Activated CD4-positive, alpha-beta T cell treated with anti-CD3 and anti-CD28 coated beads, Interleukin-2, amount 50 U/mL, for 4 hours (primary cell): ENCODE results near the gene ARHGAP26.

ENCODE experiments used
- DNase-seq, 2 experiments: peaks; one replicate each; pipeline ENCODE4 v3.0.0-alpha.2; 2020

The ARHGAP26 gene

DNA sequence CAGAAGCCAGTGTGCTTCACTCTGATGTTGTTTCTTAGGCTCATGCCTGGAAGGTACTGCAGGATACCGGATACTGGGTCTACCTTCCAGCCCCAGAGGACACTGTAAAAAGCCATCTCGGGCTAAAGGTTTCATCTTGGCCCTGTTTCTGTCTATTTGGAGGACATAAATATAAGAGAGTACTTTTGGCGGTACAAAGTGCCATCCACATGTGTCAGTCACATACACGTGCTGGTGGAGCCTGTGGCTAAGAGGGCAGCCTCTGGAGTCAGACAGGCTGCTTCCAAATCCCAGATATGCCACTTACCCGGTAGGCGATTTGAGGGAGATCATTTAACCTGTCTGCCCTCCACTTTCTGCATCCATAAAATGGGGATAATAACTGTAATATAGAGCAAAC is 472.9 kb downstream of the ARHGAP26 start:
- no peak for DNase-seq

- no peak for DNase-seq
These were observed 474.0 kb downstream of the ARHGAP26 start for GRCh38 chr5:143244000-143244736.

DNA sequence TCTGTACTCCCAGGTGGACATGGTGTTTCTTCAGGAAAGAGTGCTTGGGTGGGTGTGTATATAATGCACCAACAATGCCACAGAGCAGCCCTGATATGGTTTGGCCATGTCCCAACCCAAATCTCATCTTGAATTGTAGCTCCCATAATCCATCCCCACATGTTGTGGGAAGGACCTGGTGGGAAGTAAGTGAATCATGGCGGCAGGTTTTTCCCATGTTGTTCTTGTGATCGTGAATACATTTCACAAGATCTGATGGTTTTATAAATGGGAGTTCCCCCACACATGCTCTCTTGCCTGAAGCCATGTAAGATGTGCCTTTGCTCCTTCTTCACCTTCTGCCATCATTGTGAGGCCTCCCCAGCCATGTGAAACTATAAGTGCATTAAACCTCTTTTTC is 474.8 kb downstream of the ARHGAP26 start:
- no peak for DNase-seq

DNA sequence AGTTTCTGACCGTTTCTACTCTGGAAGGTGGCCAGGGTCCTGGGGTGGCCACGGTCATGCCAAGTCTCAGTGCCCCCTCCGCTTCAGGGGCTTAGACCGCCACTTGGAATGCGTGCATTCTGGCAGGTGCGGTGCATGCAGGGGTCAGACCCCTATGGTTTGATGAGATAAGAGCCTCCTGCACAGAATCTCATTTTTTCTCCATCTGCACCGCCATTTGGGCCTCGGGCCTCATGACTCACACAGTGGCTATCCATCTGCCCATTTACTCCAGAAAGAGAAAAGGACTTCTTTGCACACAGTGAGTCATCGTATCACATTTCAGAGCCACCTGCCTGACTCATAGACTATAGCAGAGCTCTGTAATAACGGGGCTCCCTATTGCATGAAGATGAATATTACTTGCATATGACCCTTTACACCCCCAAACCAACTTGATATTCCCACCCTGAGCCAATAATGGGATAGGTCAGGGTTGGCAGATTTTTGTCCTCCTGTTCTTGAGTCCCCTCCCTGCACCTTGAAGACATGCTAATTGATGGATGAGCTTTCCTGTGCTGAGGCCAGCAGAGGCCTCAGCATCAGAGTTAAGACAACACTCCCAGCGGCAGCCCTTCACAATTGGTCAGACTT is 475.9 kb downstream of the ARHGAP26 start:
- DNase-seq = no peak

- no peak for DNase-seq
These were observed 477.1 kb downstream of the ARHGAP26 start for GRCh38 chr5:143247134-143247815.

GRCh38 chr5:143248391-143248790 is 478.2 kb downstream of the ARHGAP26 start:
- no peak for DNase-seq

DNA sequence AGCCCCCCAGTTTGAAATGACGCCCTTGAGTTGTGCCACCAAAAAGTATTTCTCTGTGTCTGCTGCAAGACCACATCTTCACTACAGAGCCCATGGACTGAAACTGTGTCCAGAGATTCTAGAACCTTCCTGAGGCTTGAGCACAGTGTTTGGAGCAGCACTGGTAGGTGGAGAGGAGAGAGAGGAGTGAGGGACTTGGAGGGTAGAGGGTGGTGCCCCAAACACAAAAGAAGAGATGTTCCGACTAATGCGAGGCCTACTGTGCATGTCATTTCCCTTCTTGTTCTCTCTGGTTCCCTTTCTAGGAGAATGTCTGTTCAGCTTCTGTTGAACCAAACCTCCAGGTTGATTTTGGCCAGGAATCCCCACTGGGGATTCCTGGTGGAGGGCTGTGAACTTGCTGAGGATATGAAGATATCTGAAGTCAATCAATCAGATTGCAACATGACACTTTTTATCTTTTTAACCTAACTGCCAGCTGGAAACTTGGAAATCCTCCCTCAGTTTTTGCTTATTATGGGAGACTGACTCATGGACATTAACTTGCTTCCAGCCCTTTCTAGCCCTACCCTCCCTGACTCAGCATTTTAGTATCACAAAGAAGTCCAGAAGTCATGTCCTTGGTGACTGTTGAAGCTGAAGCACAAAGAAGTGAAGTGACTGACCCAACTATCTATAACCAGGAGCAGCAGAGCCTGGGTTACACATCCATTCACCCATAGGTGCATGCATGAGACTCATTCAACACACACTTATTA is 478.8 kb downstream of the ARHGAP26 start:
- no peak for DNase-seq

DNA sequence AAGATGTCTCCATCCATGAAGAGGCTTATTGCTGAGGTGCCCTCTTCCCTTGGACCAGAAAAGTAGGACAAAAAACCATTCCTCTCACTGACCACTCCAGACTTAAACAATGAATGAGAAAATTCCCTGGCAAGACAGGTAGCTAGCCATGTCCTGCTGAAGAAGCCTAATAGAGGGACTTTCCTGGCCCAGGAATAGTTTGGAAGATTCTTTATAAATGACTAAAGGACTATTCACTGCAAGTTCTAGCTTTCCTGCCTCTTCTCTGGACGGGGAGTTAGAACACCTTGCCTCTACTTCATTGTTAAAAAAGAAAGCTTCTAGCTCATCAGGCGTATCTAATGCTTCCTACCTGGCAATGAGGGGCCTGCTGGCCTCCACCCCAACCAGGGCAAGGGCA is 479.7 kb downstream of the ARHGAP26 start:
- no peak for DNase-seq

GRCh38 chr5:143251190-143251589 is 481.0 kb downstream of the ARHGAP26 start:
- no peak for DNase-seq

DNA sequence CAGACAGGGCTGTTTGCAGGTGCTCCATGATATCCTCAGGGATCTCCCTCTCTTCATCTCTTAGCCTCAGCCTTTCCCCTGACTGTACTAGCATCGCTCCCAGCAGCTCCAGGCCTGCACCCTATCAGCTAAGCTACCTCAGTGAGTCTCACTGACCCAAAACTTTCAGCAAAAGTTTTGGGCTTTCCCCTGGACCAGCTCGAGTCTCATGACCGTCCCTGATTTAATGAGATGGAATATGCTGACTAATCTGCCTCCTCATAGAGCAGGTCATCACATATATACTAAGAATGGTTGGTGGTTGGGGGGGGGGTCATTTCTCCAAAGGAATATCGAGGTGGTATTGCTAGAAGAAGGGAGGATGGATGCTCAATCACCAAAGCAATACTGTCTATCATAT is 481.8 kb downstream of the ARHGAP26 start:
- DNase-seq = no peak

- DNase-seq = no peak
These were observed 484.6 kb downstream of the ARHGAP26 start for GRCh38 chr5:143254819-143255218.

DNA sequence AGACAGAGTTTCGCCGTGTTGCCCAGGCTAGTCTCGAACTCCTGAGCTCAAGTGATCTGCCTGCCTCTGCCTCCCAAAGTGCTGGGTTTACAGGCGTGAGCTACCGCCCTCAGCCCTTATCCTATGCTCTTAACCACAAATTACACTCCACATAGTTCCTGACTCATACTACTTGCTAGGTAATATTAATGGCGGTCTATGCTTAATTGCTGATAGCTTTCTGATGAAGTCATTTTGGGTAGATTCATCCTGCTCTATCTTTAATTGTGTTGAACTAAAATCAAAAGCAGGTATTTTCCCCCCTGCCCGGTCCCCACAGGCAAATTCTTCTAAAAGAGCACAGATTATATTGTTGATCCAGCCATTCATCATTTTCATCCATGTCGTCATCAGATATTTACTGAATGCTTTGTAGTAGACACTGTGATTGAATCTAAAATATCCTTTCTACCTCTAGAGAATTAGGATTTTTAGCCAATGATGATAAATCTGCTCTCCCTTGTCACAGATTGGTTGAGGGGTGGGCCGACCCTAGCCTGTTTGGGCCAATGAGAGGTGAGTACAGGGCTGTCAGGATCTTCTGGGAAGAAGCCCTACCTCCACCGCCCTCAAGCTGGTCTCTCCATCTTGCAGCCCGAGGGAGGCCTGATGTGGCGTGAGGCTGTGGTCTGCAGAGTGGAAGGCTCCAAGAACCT is 488.5 kb downstream of the ARHGAP26 start:
- DNase-seq = no peak

DNA sequence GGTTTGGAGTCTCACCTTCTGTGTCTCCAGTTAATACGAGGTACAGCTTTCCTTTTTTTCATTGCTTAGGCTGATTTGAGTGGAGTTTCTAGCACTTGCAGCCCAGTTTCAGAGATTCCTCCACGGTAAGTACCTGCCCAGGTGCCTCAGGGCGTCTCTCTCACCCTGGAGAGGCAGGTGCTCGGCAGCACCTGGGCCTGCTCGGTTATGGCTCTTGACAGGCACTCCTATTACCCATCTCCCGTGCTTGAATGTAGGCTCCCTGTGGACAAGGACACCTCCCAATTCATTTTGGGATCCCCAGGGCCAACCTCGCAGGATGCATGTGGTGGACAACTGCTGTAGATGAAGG is 489.1 kb downstream of the ARHGAP26 start:
- DNase-seq = no peak

DNA sequence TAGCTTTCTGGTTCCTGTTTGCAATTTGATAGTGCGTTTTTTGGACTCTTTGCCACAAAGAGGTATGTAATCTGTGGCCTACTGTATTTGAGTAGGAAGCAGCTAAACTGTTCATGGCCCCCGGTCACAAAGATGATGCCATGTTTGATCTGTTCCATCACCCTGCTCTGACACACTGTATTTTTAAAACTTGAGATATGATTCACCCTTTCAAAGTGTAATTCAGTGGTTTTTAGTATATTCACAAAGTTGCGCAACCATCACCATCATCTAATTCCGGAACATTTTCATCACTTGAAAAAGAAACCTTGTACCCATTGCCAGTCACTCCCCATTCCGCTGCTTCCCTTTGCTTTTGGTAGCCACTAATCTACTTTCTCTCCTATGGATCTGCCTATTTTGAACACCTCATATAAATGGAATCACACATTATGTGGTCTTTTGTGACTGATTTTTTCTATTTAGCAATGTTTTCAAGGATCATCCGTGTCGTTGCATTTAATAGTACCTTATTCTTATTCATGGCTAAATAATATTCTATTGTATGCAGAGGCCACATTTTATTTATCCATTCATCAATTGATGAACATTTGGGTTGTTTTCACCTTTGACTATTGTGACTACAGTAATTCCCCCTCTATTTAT is 491.7 kb downstream of the ARHGAP26 start:
- no peak for DNase-seq

- no peak for DNase-seq
These were observed 492.4 kb downstream of the ARHGAP26 start for GRCh38 chr5:143262393-143263174.

- no peak for DNase-seq
These were observed 493.2 kb downstream of the ARHGAP26 start for GRCh38 chr5:143263272-143263810.

DNA sequence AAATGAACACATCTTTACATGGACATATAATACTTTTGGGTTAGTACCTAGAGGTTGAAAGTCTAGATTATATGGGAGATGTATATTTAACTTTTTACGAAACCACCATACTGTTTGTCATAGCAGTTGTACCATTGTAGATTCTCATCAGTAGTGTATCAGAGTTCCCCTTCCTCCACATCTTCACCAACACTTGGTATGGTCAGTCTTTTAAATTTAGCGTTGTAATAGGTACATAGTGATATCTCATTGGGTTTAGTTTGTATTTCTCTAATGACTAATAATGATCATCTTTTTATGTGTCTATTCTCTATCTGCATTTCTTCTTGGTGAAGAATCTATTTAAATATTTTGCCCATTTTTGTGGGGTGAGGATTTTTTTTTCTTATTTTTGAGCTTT is 495.8 kb downstream of the ARHGAP26 start:
- DNase-seq = no peak

DNA sequence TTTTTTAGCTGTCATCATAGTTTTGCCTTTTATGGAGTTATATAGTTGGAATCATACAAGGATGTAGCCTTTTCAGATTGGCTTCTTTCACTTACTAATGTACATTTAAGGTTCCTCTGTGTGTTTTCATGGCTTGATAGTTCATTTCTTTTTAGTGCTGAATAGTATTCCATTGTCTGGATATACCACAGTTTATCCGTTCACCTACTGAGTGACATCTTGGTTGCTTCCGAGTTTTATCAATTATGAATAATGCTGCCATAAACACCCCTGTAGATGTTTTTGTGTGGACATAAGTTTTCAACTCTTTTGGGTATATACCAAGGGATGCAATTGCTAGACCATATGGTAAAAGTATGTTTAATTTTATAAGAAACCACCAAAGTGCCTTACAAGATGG is 497.0 kb downstream of the ARHGAP26 start:
- no peak for DNase-seq

DNA sequence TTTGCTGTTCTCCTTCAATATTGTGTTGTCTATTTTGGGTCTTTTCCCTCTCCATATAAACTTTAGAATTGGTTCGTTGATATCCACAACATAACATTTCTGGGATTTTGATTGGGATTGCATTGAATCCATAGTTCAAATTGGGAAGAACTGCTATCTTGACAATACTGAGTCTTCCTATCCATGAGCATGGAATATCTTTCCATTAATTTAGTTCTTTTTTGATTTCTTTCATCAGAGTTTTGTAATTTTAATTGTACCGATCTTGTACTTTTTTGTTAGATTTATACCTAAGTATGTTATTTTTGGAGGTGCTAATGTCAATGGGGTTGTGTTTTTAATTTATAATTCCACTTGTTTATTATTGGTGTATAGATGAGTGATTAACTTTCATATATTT is 498.2 kb downstream of the ARHGAP26 start:
- no peak for DNase-seq

DNA sequence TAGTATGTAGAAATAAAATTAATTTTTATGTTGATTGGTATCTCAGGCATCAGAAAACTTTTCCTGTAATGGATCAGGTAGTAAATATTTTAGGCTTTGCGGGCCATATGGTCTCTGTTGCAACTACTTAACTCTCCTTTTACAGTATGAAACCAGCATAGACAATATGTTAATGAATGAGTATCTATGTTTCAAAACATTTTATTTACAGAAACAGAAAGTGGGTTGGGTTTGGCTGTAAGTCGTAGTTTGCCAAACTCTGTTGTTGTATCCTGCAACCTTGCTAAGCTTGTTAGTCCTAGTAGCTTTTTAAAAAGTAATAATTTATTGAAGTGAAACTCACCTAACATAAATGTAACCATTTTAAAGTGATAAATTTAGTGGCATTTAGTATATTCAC is 501.3 kb downstream of the ARHGAP26 start:
- DNase-seq = no peak

DNA sequence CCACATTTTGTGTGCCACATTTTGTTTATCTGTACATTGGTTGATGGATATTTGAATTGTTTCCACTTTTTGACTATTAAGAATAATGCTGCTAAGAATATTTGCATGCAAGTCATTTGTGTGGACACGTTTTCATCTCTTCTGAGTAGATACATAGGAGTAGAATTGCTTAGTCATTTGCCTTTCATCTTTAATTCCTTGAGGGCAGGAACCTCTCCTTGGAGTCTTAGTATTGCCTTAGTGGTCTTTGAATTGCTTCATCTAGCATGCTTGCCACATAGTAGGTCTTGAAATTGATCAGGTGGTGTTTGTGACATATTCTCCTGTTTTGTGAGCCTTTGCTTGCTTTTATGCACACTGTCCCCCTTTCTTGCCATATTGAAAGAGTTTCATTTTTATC is 504.8 kb downstream of the ARHGAP26 start:
- no peak for DNase-seq
